Activated gamma-delta T cell treated with anti-CD3 and anti-CD28 coated beads, Interleukin-2, amount 50 U/mL, for 16 hours (primary cell): Measurements from ENCODE around the gene NTSR2.

Experiments
- DNase-seq: peaks from one replicate; pipeline ENCODE4 v3.0.0-alpha.2; 2020; ENCODE audit warnings: low read depth

NTSR2 gene

GRCh38 chr2:11628675-11629074 lies 41.3 kb downstream of the NTSR2 start:
- no peak for DNase-seq

- DNase-seq = no peak
These were observed 44.3 kb downstream of the NTSR2 start for GRCh38 chr2:11625671-11626070.

- DNase-seq = no peak
These were observed 45.1 kb downstream of the NTSR2 start for GRCh38 chr2:11624893-11625292.

- DNase-seq = no peak
These were observed 47.4 kb downstream of the NTSR2 start for GRCh38 chr2:11622611-11623010.

GRCh38 chr2:11621410-11621809 lies 48.6 kb downstream of the NTSR2 start:
- DNase-seq = no peak

GRCh38 chr2:11618708-11619062 lies 51.3 kb downstream of the NTSR2 start:
- DNase-seq = no peak

- DNase-seq = no peak
These were observed 51.8 kb downstream of the NTSR2 start for GRCh38 chr2:11617984-11618707.

GRCh38 chr2:11617527-11617926 lies 52.5 kb downstream of the NTSR2 start:
- DNase-seq = no peak

- no peak for DNase-seq
These were observed 53.1 kb downstream of the NTSR2 start for GRCh38 chr2:11616851-11617415.

GRCh38 chr2:11616097-11616687 lies 53.8 kb downstream of the NTSR2 start:
- no peak for DNase-seq

- no peak for DNase-seq
These were observed 54.8 kb downstream of the NTSR2 start for GRCh38 chr2:11615209-11615608.

- no peak for DNase-seq
These were observed 56.7 kb downstream of the NTSR2 start for GRCh38 chr2:11613297-11613696.

GRCh38 chr2:11612553-11613215 lies 57.3 kb downstream of the NTSR2 start:
- DNase-seq = no peak

GRCh38 chr2:11611251-11611650 lies 58.7 kb downstream of the NTSR2 start:
- no peak for DNase-seq

GRCh38 chr2:11610624-11611242 lies 59.3 kb downstream of the NTSR2 start:
- no peak for DNase-seq
